ENCODE results near the gene SMIM30. TPM values are rescaled to one million over a fixed set of nuclear protein-coding genes. Genes with fewer than 3 reads are reported as not detected.
"Not testable (repeated sequence)": the region's sequence is repeated elsewhere in the genome, so short reads cannot be mapped to it uniquely, and the experiment has no call there.

The SMIM30 gene, protein sequence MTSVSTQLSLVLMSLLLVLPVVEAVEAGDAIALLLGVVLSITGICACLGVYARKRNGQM
- 10 to 100 TPM; 36.2 to 45.8 TPM for total RNA-seq
- 53.4 TPM for polyA plus RNA-seq (2013, experiment 1 of 2)
- 48.9 TPM for polyA plus RNA-seq (2013, experiment 2 of 2)
- long read RNA-seq, experiment 1, transcript SMIM30-202 (2 exons, 818 nt): major isoform, 24 of 39 reads
- long read RNA-seq, experiment 1, transcript SMIM30-201 (3 exons, 1,070 nt): minor isoform, 6 of 39 reads
- long read RNA-seq, experiment 1, partial matches to known transcripts: 6 of 39 reads
- long read RNA-seq, experiment 1, other reads (novel, unspliced or antisense): 0 of 39 reads
- long read RNA-seq, experiment 2, transcript SMIM30-201 (3 exons, 1,070 nt): major isoform, 22 of 23 reads
- long read RNA-seq, experiment 2, partial matches to known transcripts: 0 of 23 reads
- long read RNA-seq, experiment 2, other reads (novel, unspliced or antisense): 1 of 23 reads
- long read RNA-seq, experiment 3, transcript SMIM30-201 (3 exons, 1,070 nt): major isoform, 20 of 25 reads
- long read RNA-seq, experiment 3, partial matches to known transcripts: 0 of 25 reads
- long read RNA-seq, experiment 3, other reads (novel, unspliced or antisense): 1 of 25 reads
- long read RNA-seq, experiment 4, transcript SMIM30-201 (3 exons, 1,070 nt): major isoform, 86 of 95 reads
- long read RNA-seq, experiment 4, transcript SMIM30-204 (3 exons, 962 nt): minor isoform, 6 of 95 reads
- long read RNA-seq, experiment 4, partial matches to known transcripts: 0 of 95 reads
- long read RNA-seq, experiment 4, other reads (novel, unspliced or antisense): 2 of 95 reads

DNA sequence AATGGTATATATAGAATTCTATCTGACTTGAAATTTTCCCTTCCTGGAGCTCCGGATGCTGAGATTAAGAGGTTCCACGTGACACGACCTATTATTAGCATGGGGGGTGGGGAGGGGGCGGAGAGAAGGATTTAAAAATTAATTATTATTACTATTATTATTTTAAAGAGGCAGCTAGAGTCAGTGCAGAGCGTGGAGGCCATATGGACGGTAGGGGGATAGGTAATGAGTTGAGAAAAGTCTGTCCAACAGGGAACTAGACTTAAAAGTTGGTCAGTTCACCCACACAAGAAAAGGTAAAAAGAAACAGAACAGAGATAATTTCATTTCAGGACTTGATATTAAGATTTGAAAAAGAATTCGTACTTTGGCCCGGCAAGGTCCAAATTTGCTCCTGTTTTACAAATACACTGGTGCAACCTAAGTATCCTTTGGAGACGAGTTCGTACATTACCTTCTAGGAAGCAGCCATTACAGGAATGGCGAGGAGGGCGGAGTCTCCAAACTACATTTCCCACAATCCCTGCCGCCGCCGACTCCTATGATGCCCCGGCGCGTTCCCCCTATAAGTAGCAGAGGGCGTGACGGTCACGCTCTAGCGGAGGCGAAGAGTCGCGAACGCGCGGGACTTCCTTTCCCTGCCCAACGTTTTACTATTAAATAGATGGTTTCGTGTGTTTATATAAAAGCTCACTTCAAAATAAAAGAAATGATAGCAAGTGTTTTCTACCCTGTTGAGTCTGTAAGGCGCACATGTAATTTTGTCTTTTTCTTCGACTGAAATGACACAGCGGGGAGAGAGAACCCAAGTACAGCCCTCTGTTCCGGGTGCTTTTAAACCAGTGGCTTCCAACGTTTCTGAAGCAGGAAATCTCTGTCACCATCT is at the start of gene SMIM30:
SMIM30 (minus strand) TSS at position 481 of the 886 bp plus-strand sequence. CDS start 976 bp downstream, outside the sequence.
- peak within 1 kb of the TSS; percentile 87 for H3K27ac Mint-ChIP-seq
- H3K9me3 ChIP-seq (ENCODE audit: control insufficient read depth, low read length): no peaks in the 10 kb centered on the region
- peaks cover 35% of the 10 kb centered on the region for H3K27me3 ChIP-seq (ENCODE audit: control insufficient read depth, insufficient read depth, low read length, poor library complexity, severe bottlenecking)
- 2 to 5% methylated on average over 14 to 31 of the region's 35 CpGs for WGBS, 2 experiments (ENCODE audit: insufficient coverage in 1 of 2, insufficient read length in 1 of 2)
- peaks cover 23% of the 10 kb centered on the region for H3K27me3 Mint-ChIP-seq (ENCODE audit: insufficient read depth)
- no peaks in the 10 kb centered on the region for H3K4me1 ChIP-seq (ENCODE audit: control insufficient read depth, insufficient read depth, low read length)
- H3K4me3 ChIP-seq (ENCODE audit: low read length): peak within 1 kb of the TSS; percentile 98
- H3K9ac ChIP-seq (ENCODE audit: extremely low read depth, low read length, poor library complexity, severe bottlenecking): peak within 1 kb of the TSS; percentile 64
- peak within 1 kb of the TSS; percentile 75 for H3K4me3 Mint-ChIP-seq
- peaks cover 9% of the 10 kb centered on the region for H3K36me3 ChIP-seq (ENCODE audit: control insufficient read depth, insufficient read depth, low read length)
- DNase-seq: peak; percentile 92
- H3K36me3 Mint-ChIP-seq (ENCODE audit: low read depth): no peaks in the 10 kb centered on the region
- no peaks in the 10 kb centered on the region for H3K9me3 Mint-ChIP-seq
- peaks cover 9% of the 10 kb centered on the region for H3K4me1 Mint-ChIP-seq
- TF ChIP-seq, protein P1, sequence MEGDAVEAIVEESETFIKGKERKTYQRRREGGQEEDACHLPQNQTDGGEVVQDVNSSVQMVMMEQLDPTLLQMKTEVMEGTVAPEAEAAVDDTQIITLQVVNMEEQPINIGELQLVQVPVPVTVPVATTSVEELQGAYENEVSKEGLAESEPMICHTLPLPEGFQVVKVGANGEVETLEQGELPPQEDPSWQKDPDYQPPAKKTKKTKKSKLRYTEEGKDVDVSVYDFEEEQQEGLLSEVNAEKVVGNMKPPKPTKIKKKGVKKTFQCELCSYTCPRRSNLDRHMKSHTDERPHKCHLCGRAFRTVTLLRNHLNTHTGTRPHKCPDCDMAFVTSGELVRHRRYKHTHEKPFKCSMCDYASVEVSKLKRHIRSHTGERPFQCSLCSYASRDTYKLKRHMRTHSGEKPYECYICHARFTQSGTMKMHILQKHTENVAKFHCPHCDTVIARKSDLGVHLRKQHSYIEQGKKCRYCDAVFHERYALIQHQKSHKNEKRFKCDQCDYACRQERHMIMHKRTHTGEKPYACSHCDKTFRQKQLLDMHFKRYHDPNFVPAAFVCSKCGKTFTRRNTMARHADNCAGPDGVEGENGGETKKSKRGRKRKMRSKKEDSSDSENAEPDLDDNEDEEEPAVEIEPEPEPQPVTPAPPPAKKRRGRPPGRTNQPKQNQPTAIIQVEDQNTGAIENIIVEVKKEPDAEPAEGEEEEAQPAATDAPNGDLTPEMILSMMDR (conservative IDR thresholded peaks at IDR 0.05): no peak
- H3K27ac ChIP-seq (ENCODE audit: low read depth, low read length): no peak within 1 kb of the TSS

DNA sequence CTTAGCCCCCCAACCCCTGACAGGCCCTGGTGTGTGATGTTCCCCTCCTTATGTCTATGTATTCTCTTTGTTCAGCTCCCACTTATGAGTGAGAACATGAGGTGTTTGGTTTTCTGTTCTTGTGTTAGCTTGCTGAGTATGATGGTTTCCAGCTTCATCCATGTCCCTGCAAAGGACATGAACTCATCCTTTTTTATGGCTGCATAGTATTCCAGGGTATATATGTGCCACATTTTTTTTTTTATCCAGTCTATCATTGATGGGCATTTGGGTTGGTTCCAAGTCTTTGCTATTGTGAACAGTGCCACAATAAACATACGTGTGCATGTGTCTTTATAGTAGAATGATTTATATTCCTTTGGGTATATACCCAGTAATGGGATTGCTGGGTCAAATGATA is 47.8 kb upstream of the SMIM30 start:
- not testable (repeated sequence) for H3K27ac Mint-ChIP-seq; H3K4me3 Mint-ChIP-seq; H3K27me3 Mint-ChIP-seq (ENCODE audit: insufficient read depth); H3K4me3 ChIP-seq (ENCODE audit: low read length); H3K36me3 Mint-ChIP-seq (ENCODE audit: low read depth); H3K4me1 Mint-ChIP-seq; H3K36me3 ChIP-seq (ENCODE audit: control insufficient read depth, insufficient read depth, low read length); DNase-seq; H3K27ac ChIP-seq (ENCODE audit: low read depth, low read length); H3K4me1 ChIP-seq (ENCODE audit: control insufficient read depth, insufficient read depth, low read length); H3K9me3 ChIP-seq (ENCODE audit: control insufficient read depth, low read length); H3K9ac ChIP-seq (ENCODE audit: extremely low read depth, low read length, poor library complexity, severe bottlenecking); H3K9me3 Mint-ChIP-seq
- 86% methylated on average over 1 of the region's 1 CpG; no CpG with 5 or more reads in 1 of the 2 experiments for WGBS, 2 experiments (ENCODE audit: insufficient coverage in 1 of 2, insufficient read length in 1 of 2)
- peaks cover 14% of the 10 kb centered on the region for H3K27me3 ChIP-seq (ENCODE audit: control insufficient read depth, insufficient read depth, low read length, poor library complexity, severe bottlenecking)

DNA sequence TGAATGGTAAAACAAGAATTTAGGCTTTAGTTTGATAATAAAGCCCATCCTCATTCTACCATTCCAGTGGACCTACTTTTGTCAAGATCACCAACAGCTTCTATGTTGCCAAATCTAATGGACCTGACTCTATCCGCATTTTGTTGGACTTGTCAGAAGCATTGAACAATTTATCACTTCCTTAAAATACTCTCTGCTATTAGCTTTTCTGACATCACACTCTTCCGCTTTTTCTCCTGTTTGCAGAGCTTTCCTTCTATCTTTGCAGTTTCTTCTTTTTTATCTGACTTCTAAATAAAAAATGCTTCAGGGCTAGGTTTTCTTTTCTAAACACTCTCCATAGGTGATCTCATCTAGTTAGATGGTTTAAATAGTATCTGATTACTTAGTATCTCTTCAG is 42.7 kb upstream of the SMIM30 start:
- Histone ChIP-seq H3K4me3 (ENCODE audit: low read length) (no peak overlapping the region), H3K9me3 (ENCODE audit: control insufficient read depth, low read length) (no peaks in the 10 kb centered on the region), H3K9ac (ENCODE audit: extremely low read depth, low read length, poor library complexity, severe bottlenecking) (no peak overlapping the region), H3K27me3 (ENCODE audit: control insufficient read depth, insufficient read depth, low read length, poor library complexity, severe bottlenecking) (peaks cover 28% of the 10 kb centered on the region), H3K36me3 (ENCODE audit: control insufficient read depth, insufficient read depth, low read length) (no peaks in the 10 kb centered on the region), H3K4me1 (ENCODE audit: control insufficient read depth, insufficient read depth, low read length) (no peaks in the 10 kb centered on the region), H3K27ac (ENCODE audit: low read depth, low read length) (no peak overlapping the region)
- H3K27me3 Mint-ChIP-seq (ENCODE audit: insufficient read depth): peaks cover 11% of the 10 kb centered on the region
- no peak for DNase-seq
- no peak overlapping the region for H3K4me3 Mint-ChIP-seq
- 90 to 92% methylated on average over 2 of the region's 2 CpGs for WGBS, 2 experiments (ENCODE audit: insufficient coverage in 1 of 2, insufficient read length in 1 of 2)
- no peaks in the 10 kb centered on the region for H3K9me3 Mint-ChIP-seq
- no peaks in the 10 kb centered on the region for H3K4me1 Mint-ChIP-seq
- TF ChIP-seq, protein P1 (conservative IDR thresholded peaks at IDR 0.05): no peak
- no peak overlapping the region for H3K27ac Mint-ChIP-seq
- no peaks in the 10 kb centered on the region for H3K36me3 Mint-ChIP-seq (ENCODE audit: low read depth)

Data from endodermal cell (in vitro differentiated cells).